Common myeloid progenitor, CD34-positive (primary cell): ENCODE measurements around the gene ANKRD55.

Experiments
- CTCF ChIA-PET: fragments of 350-600 bp; sonication (Branson Sonifier 250); formaldehyde crosslinking; loops from one replicate; lab custom pipeline; 2021; ENCODE audit warnings: antibody characterized with exemption; lab: Charles Lee
- POLR2A ChIA-PET: fragments of 350-600 bp; sonication (Branson Sonifier 250); formaldehyde crosslinking; loops from one replicate; lab custom pipeline; 2021; ENCODE audit warnings: antibody characterized with exemption; lab: Charles Lee
- DNase-seq, 3 donors: peaks; one replicate each; pipeline versions ENCODE4 v3.0.0 to v3.0.0-alpha.2; 2013
- H3K27ac ChIP-seq, 2 experiments: 1 replicate in 1 of 2; 2 replicates in 1 of 2; pipeline ENCODE4 v1.7.0; 2013; ENCODE audit warnings: inconsistent platforms in 2 of 2, low read length in 2 of 2, mild to moderate bottlenecking in 2 of 2, low read depth in 1 of 2, moderate library complexity in 1 of 2; ENCODE audit not compliant: severe bottlenecking in 2 of 2, insufficient read depth in 1 of 2, poor library complexity in 1 of 2
- H3K27me3 ChIP-seq, 5 experiments: replicated peaks in 2 of 5; 1 replicate in 3 of 5; 2 replicates in 2 of 5; pipeline versions ENCODE4 v1.6.1 to v1.7.0; 2013; ENCODE audit warnings: low read length in 4 of 5, mild to moderate bottlenecking in 2 of 5, moderate library complexity in 2 of 5, inconsistent platforms in 1 of 5; ENCODE audit not compliant: insufficient read depth in 5 of 5, control insufficient read depth in 4 of 5
- H3K36me3 ChIP-seq, 4 experiments: 1 replicate in 2 of 4; 2 replicates in 2 of 4; pipeline versions ENCODE4 v1.6.1 to v1.7.0; 2013; ENCODE audit warnings: low read length in 3 of 4, control low read depth in 1 of 4, mild to moderate bottlenecking in 1 of 4; ENCODE audit not compliant: control insufficient read depth in 4 of 4, insufficient read depth in 4 of 4
- H3K4me1 ChIP-seq, 4 experiments: 1 replicate in 3 of 4; 2 replicates in 1 of 4; pipeline versions ENCODE4 v1.6.1 to v1.7.1; 2013; ENCODE audit warnings: low read length in 3 of 4, mild to moderate bottlenecking in 3 of 4, control low read depth in 1 of 4, inconsistent platforms in 1 of 4, moderate library complexity in 1 of 4; ENCODE audit not compliant: control insufficient read depth in 4 of 4, insufficient read depth in 4 of 4; ENCODE audit errors: control extremely low read depth in 1 of 4
- H3K4me3 ChIP-seq, 7 experiments: 1 replicate in 4 of 7; 2 replicates in 3 of 7; pipeline versions ENCODE4 v1.5.1 to v1.7.0; 2013; ENCODE audit warnings: mild to moderate bottlenecking in 7 of 7, low read length in 6 of 7, moderate library complexity in 6 of 7, inconsistent platforms in 2 of 7, low read depth in 2 of 7, control low read depth in 1 of 7; ENCODE audit not compliant: insufficient read depth in 4 of 7, control insufficient read depth in 1 of 7; ENCODE audit errors: extremely low read depth in 1 of 7
- H3K9me3 ChIP-seq, 5 experiments: 1 replicate in 4 of 5; 2 replicates in 1 of 5; pipeline versions ENCODE4 v1.6.1 to v1.7.1; 2013; ENCODE audit warnings: low read length in 4 of 5, mild to moderate bottlenecking in 2 of 5, inconsistent platforms in 1 of 5, low read depth in 1 of 5, moderate library complexity in 1 of 5; ENCODE audit not compliant: control insufficient read depth in 4 of 5, insufficient read depth in 2 of 5; ENCODE audit errors: control extremely low read depth in 1 of 5
- WGBS: methylation state at CpG from one replicate; pipeline ENCODE4 v1.1.5; 2013; ENCODE audit not compliant: insufficient coverage; 5-methylcytosine and 5-hydroxymethylcytosine counted together

ANKRD55 gene

GRCh38 chr5:56144211-56144610 lies 88.9 kb downstream of the ANKRD55 start:
- H3K27ac ChIP-seq, result no peak overlapping the region
- WGBS, result no CpG with 5 or more reads among the region's 1 CpG
- CTCF ChIA-PET, result interaction anchor here (0.9 to 1.0 kb wide), 2 partner anchors 8 to 16 kb away, joined by 3 read pairs; no protein-coding TSS in a partner anchor
- H3K9me3 ChIP-seq, result no peaks in the 10 kb centered on the region
- POLR2A ChIA-PET, result no interaction called here
- no peak overlapping the region for H3K4me3 ChIP-seq
- H3K36me3 ChIP-seq, result no peaks in the 10 kb centered on the region
- peaks cover 15 to 27% (median 18%) of the 10 kb centered on the region in 4 experiments for H3K4me1 ChIP-seq
- no peaks in the 10 kb centered on the region for H3K27me3 ChIP-seq
- no peak for DNase-seq

DNA sequence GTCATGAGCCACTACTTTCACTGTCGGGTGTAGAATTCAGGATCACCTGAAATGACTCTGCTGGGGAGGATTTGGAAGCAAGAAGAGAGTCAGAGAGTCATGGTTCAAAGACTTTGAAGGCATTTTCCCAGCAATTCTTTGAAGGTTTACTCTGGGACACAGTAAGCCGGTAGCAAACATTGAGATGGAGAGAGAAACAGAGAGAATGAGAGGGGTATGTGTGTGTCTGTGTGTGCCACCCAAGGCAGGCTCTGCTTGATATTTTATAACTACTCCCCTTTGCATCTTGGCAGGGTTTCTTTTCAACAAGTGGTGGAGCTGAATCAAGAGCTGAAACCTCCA lies 89.8 kb downstream of the ANKRD55 start:
- no peaks in the 10 kb centered on the region for H3K9me3 ChIP-seq
- CTCF ChIA-PET, result interaction anchor here (0.9 kb wide), 2 partner anchors 11 to 17 kb away, joined by 3 to 4 read pairs; no protein-coding TSS in a partner anchor
- H3K27me3 ChIP-seq, result no peaks in the 10 kb centered on the region
- H3K4me1 ChIP-seq, result peaks cover 12 to 22% (median 14%) of the 10 kb centered on the region in 4 experiments
- H3K27ac ChIP-seq, result no peak overlapping the region
- H3K36me3 ChIP-seq, result no peaks in the 10 kb centered on the region
- POLR2A ChIA-PET, result no interaction called here
- no peak overlapping the region for H3K4me3 ChIP-seq
- WGBS, result 100% methylated on average over 2 of the region's 2 CpGs
- no peak for DNase-seq

DNA sequence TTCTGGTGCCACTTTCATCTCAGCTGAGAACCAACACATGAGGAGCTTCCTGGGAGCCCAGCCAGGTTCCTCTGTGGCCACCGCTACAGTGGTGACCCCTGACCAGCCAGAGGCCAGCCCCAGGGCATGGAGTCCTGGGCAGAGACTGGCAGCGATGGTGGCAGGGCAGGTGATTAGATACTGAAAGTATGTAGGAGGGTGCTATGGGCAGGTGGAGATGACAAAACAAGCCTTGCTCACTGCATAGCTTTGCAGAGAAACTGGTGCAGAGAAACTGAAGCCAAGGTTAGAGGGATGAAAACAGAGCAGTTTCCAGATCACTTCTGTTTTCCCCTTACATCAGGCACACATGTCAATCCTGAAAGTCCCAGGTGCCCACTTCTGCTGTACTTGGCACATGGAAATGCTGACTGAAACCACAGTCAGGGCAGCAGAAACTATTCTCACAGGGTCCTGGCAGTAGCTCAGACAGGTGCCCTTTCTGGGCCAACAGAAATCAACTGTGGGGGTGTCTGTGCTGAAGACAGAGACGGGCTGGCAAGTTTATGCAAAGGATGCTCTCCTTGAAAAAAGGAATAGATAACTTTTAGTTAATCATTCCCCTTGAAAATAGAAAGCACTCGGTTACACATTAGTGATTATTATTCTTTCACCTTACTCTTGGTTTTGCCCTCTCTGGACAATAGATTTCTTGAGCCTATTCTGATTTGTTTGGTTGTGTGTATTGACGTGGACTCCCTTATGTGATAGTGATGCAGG lies 90.3 kb downstream of the ANKRD55 start:
- 100% methylated on average over 1 of the region's 5 CpGs for WGBS
- Histone ChIP-seq H3K36me3 (no peaks in the 10 kb centered on the region), H3K27ac (no peak overlapping the region), H3K4me3 (no peak overlapping the region), H3K27me3 (no peaks in the 10 kb centered on the region), H3K9me3 (no peaks in the 10 kb centered on the region), H3K4me1 (peaks cover 7 to 17% (median 9%) of the 10 kb centered on the region in 4 experiments)
- ChIA-PET CTCF (interaction anchor here (0.9 kb wide), 2 partner anchors 10 to 16 kb away, joined by 3 to 4 read pairs; no protein-coding TSS in a partner anchor), POLR2A (no interaction called here)
- DNase-seq, result no peak

GRCh38 chr5:56142233-56142613 lies 90.9 kb downstream of the ANKRD55 start:
- no peaks in the 10 kb centered on the region for H3K36me3 ChIP-seq
- H3K4me1 ChIP-seq, result peaks cover 1 to 11% (median 4%) of the 10 kb centered on the region in 4 experiments
- no peak for DNase-seq
- no peak overlapping the region for H3K4me3 ChIP-seq
- POLR2A ChIA-PET, result no interaction called here
- 100% methylated on average over 2 of the region's 6 CpGs for WGBS
- CTCF ChIA-PET, result no interaction called here
- H3K9me3 ChIP-seq, result no peaks in the 10 kb centered on the region
- no peaks in the 10 kb centered on the region for H3K27me3 ChIP-seq
- no peak overlapping the region for H3K27ac ChIP-seq

- POLR2A ChIA-PET, result no interaction called here
- H3K4me1 ChIP-seq, result no peaks in the 10 kb centered on the region
Observed at GRCh38 chr5:56140073-56140472, 93.1 kb downstream of the ANKRD55 start.

GRCh38 chr5:56130664-56131063 lies 102.5 kb downstream of the ANKRD55 start:
- Histone ChIP-seq H3K4me1 (peaks cover 0 to 17% (median 2%) of the 10 kb centered on the region in 4 experiments), H3K27ac (no peak overlapping the region), H3K27me3 (no peaks in the 10 kb centered on the region), H3K4me3 (no peak overlapping the region), H3K36me3 (no peaks in the 10 kb centered on the region), H3K9me3 (peaks cover 0 to 4% (median 3%) of the 10 kb centered on the region in 5 experiments)
- POLR2A ChIA-PET, result no interaction called here
- DNase-seq, result no peak
- CTCF ChIA-PET, result no interaction called here
- 100% methylated on average over 1 of the region's 2 CpGs for WGBS

More at GRCh38 chr5:56140073-56140472, 93.1 kb downstream of the ANKRD55 start:
- H3K4me3 ChIP-seq, result no peak overlapping the region
- CTCF ChIA-PET, result interaction anchor here (0.9 to 1.4 kb wide), 3 partner anchors 12 to 149 kb away, joined by 3 read pairs; no protein-coding TSS in a partner anchor
- 100% methylated on average over 2 of the region's 3 CpGs for WGBS
- H3K36me3 ChIP-seq, result no peaks in the 10 kb centered on the region
- H3K27ac ChIP-seq, result no peak overlapping the region
- H3K27me3 ChIP-seq, result no peaks in the 10 kb centered on the region
- no peaks in the 10 kb centered on the region for H3K9me3 ChIP-seq
- DNase-seq, result no peak

GRCh38 chr5:56129288-56129687 lies 103.8 kb downstream of the ANKRD55 start:
- POLR2A ChIA-PET, result no interaction called here

More at GRCh38 chr5:56129288-56129687, 103.8 kb downstream of the ANKRD55 start:
- Histone ChIP-seq H3K27ac (no peak overlapping the region), H3K4me1 (peaks cover 0 to 17% (median 2%) of the 10 kb centered on the region in 4 experiments), H3K9me3 (peaks cover 0 to 4% (median 3%) of the 10 kb centered on the region in 5 experiments), H3K36me3 (no peaks in the 10 kb centered on the region), H3K4me3 (no peak overlapping the region), H3K27me3 (no peaks in the 10 kb centered on the region)
- no peak for DNase-seq
- CTCF ChIA-PET, result no interaction called here
- WGBS, result no CpG with 5 or more reads among the region's 4 CpGs
